ENCODE measurements around the gene SDF4.

Gene SDF4

GRCh38 chr1:1242461-1243265 lies 10.9 kb upstream of the SDF4 start:
- Histone ChIP-seq H3K9me3 (ENCODE audit: control insufficient read depth, low read length) (no peaks in the 10 kb centered on the region), H3K4me3 (ENCODE audit: insufficient read depth, low read depth, low read length, poor library complexity, severe bottlenecking) (no peak overlapping the region), H3K4me1 (ENCODE audit: control insufficient read depth, insufficient read depth, low read length, poor library complexity, severe bottlenecking) (peaks cover 9% of the 10 kb centered on the region), H3K27ac (ENCODE audit: insufficient read depth, low read length, poor library complexity, severe bottlenecking) (no peak overlapping the region), H3K27me3 (replicated peaks; ENCODE audit: control insufficient read depth, insufficient read depth, low read length, poor library complexity, severe bottlenecking) (peaks cover 13% of the 10 kb centered on the region), H3K36me3 (ENCODE audit: control insufficient read depth, insufficient read depth, low read length) (no peaks in the 10 kb centered on the region)
- DNase-seq = no peak

- Histone ChIP-seq H3K9me3 (ENCODE audit: control insufficient read depth, low read length) (no peaks in the 10 kb centered on the region), H3K27me3 (replicated peaks; ENCODE audit: control insufficient read depth, insufficient read depth, low read length, poor library complexity, severe bottlenecking) (peaks cover 9% of the 10 kb centered on the region), H3K4me3 (ENCODE audit: insufficient read depth, low read depth, low read length, poor library complexity, severe bottlenecking) (no peak overlapping the region), H3K27ac (ENCODE audit: insufficient read depth, low read length, poor library complexity, severe bottlenecking) (no peak overlapping the region), H3K36me3 (ENCODE audit: control insufficient read depth, insufficient read depth, low read length) (no peaks in the 10 kb centered on the region), H3K4me1 (ENCODE audit: control insufficient read depth, insufficient read depth, low read length, poor library complexity, severe bottlenecking) (peaks cover 6% of the 10 kb centered on the region)
- DNase-seq = no peak
Measured at GRCh38 chr1:1241588-1242219, 9.9 kb upstream of the SDF4 start.

- no peaks in the 10 kb centered on the region for H3K9me3 ChIP-seq (ENCODE audit: control insufficient read depth, low read length)
- no peak for DNase-seq
- no peak overlapping the region for H3K27ac ChIP-seq (ENCODE audit: insufficient read depth, low read length, poor library complexity, severe bottlenecking)
- no peak overlapping the region for H3K4me3 ChIP-seq (ENCODE audit: insufficient read depth, low read depth, low read length, poor library complexity, severe bottlenecking)
- peaks cover 9% of the 10 kb centered on the region for H3K27me3 ChIP-seq (replicated peaks; ENCODE audit: control insufficient read depth, insufficient read depth, low read length, poor library complexity, severe bottlenecking)
- H3K4me1 ChIP-seq (ENCODE audit: control insufficient read depth, insufficient read depth, low read length, poor library complexity, severe bottlenecking) = peaks cover 2% of the 10 kb centered on the region
- H3K36me3 ChIP-seq (ENCODE audit: control insufficient read depth, insufficient read depth, low read length) = no peaks in the 10 kb centered on the region
Measured at GRCh38 chr1:1240822-1241587, 9.2 kb upstream of the SDF4 start.

GRCh38 chr1:1240348-1240732 lies 8.5 kb upstream of the SDF4 start:
- H3K36me3 ChIP-seq (ENCODE audit: control insufficient read depth, insufficient read depth, low read length) = peaks cover under 1% of the 10 kb centered on the region
- DNase-seq = no peak
- no peaks in the 10 kb centered on the region for H3K9me3 ChIP-seq (ENCODE audit: control insufficient read depth, low read length)
- no peak overlapping the region for H3K27ac ChIP-seq (ENCODE audit: insufficient read depth, low read length, poor library complexity, severe bottlenecking)
- peaks cover 3% of the 10 kb centered on the region for H3K27me3 ChIP-seq (replicated peaks; ENCODE audit: control insufficient read depth, insufficient read depth, low read length, poor library complexity, severe bottlenecking)
- H3K4me1 ChIP-seq (ENCODE audit: control insufficient read depth, insufficient read depth, low read length, poor library complexity, severe bottlenecking) = no peaks in the 10 kb centered on the region
- H3K4me3 ChIP-seq (ENCODE audit: insufficient read depth, low read depth, low read length, poor library complexity, severe bottlenecking) = no peak overlapping the region

- no peak for DNase-seq
- no peaks in the 10 kb centered on the region for H3K27me3 ChIP-seq (replicated peaks; ENCODE audit: control insufficient read depth, insufficient read depth, low read length, poor library complexity, severe bottlenecking)
- H3K36me3 ChIP-seq (ENCODE audit: control insufficient read depth, insufficient read depth, low read length) = peaks cover 6% of the 10 kb centered on the region
- H3K4me3 ChIP-seq (ENCODE audit: insufficient read depth, low read depth, low read length, poor library complexity, severe bottlenecking) = no peak overlapping the region
- H3K27ac ChIP-seq (ENCODE audit: insufficient read depth, low read length, poor library complexity, severe bottlenecking) = no peak overlapping the region
- H3K9me3 ChIP-seq (ENCODE audit: control insufficient read depth, low read length) = no peaks in the 10 kb centered on the region
- no peaks in the 10 kb centered on the region for H3K4me1 ChIP-seq (ENCODE audit: control insufficient read depth, insufficient read depth, low read length, poor library complexity, severe bottlenecking)
Measured at GRCh38 chr1:1239614-1240347, 8.0 kb upstream of the SDF4 start.

GRCh38 chr1:1239227-1239613 lies 7.4 kb upstream of the SDF4 start:
- no peak overlapping the region for H3K27ac ChIP-seq (ENCODE audit: insufficient read depth, low read length, poor library complexity, severe bottlenecking)
- no peaks in the 10 kb centered on the region for H3K9me3 ChIP-seq (ENCODE audit: control insufficient read depth, low read length)
- peaks cover 6% of the 10 kb centered on the region for H3K36me3 ChIP-seq (ENCODE audit: control insufficient read depth, insufficient read depth, low read length)
- no peak for DNase-seq
- H3K27me3 ChIP-seq (replicated peaks; ENCODE audit: control insufficient read depth, insufficient read depth, low read length, poor library complexity, severe bottlenecking) = no peaks in the 10 kb centered on the region
- H3K4me1 ChIP-seq (ENCODE audit: control insufficient read depth, insufficient read depth, low read length, poor library complexity, severe bottlenecking) = peaks cover 1% of the 10 kb centered on the region
- no peak overlapping the region for H3K4me3 ChIP-seq (ENCODE audit: insufficient read depth, low read depth, low read length, poor library complexity, severe bottlenecking)

GRCh38 chr1:1238702-1239178 lies 6.9 kb upstream of the SDF4 start:
- Histone ChIP-seq H3K36me3 (ENCODE audit: control insufficient read depth, insufficient read depth, low read length) (peaks cover 6% of the 10 kb centered on the region), H3K4me3 (ENCODE audit: insufficient read depth, low read depth, low read length, poor library complexity, severe bottlenecking) (no peak overlapping the region), H3K4me1 (ENCODE audit: control insufficient read depth, insufficient read depth, low read length, poor library complexity, severe bottlenecking) (peaks cover 4% of the 10 kb centered on the region)

GRCh38 chr1:1237874-1238701 lies 6.3 kb upstream of the SDF4 start:
- Histone ChIP-seq H3K27me3 (replicated peaks; ENCODE audit: control insufficient read depth, insufficient read depth, low read length, poor library complexity, severe bottlenecking) (no peaks in the 10 kb centered on the region), H3K27ac (ENCODE audit: insufficient read depth, low read length, poor library complexity, severe bottlenecking) (no peak overlapping the region), H3K9me3 (ENCODE audit: control insufficient read depth, low read length) (no peaks in the 10 kb centered on the region), H3K36me3 (ENCODE audit: control insufficient read depth, insufficient read depth, low read length) (peaks cover 6% of the 10 kb centered on the region), H3K4me1 (ENCODE audit: control insufficient read depth, insufficient read depth, low read length, poor library complexity, severe bottlenecking) (peaks cover 9% of the 10 kb centered on the region), H3K4me3 (ENCODE audit: insufficient read depth, low read depth, low read length, poor library complexity, severe bottlenecking) (no peak overlapping the region)
- no peak for DNase-seq

More at GRCh38 chr1:1238702-1239178, 6.9 kb upstream of the SDF4 start:
- Histone ChIP-seq H3K27me3 (replicated peaks; ENCODE audit: control insufficient read depth, insufficient read depth, low read length, poor library complexity, severe bottlenecking) (no peaks in the 10 kb centered on the region), H3K27ac (ENCODE audit: insufficient read depth, low read length, poor library complexity, severe bottlenecking) (no peak overlapping the region), H3K9me3 (ENCODE audit: control insufficient read depth, low read length) (no peaks in the 10 kb centered on the region)
- no peak for DNase-seq
